GM06990 (cell line): ENCODE results near the gene UGGT2.
"Not testable (repeated sequence)": the region's sequence is repeated elsewhere in the genome, so short reads cannot be mapped to it uniquely, and the experiment has no call there.

Source experiments
- DNase-seq: peaks from one replicate; pipeline ENCODE4 v3.0.0-alpha.2; 2011; ENCODE audit not compliant: insufficient read length; ENCODE audit errors: extremely low read depth
- H3K27me3 ChIP-seq: replicated peaks from 2 replicates; pipeline ENCODE4 v1.6.0; 2011; ENCODE audit warnings: low read length; ENCODE audit not compliant: control insufficient read depth, insufficient read depth
- H3K36me3 ChIP-seq: 2 replicates; pipeline ENCODE4 v1.5.1; 2011; ENCODE audit warnings: low read length; ENCODE audit not compliant: control insufficient read depth, insufficient read depth
- H3K4me3 ChIP-seq: replicated peaks from 2 replicates; pipeline ENCODE4 v1.5.1; 2011; ENCODE audit warnings: low read depth, mild to moderate bottlenecking, control low read depth, low read length
- CTCF ChIP-seq: IDR thresholded peaks from 2 replicates; pipeline ENCODE4 v1.5.1; 2011; ENCODE audit warnings: low read length, control low read depth, mild to moderate bottlenecking, inconsistent platforms; ENCODE audit not compliant: insufficient read depth, poor library complexity, severe bottlenecking

Gene UGGT2

DNA sequence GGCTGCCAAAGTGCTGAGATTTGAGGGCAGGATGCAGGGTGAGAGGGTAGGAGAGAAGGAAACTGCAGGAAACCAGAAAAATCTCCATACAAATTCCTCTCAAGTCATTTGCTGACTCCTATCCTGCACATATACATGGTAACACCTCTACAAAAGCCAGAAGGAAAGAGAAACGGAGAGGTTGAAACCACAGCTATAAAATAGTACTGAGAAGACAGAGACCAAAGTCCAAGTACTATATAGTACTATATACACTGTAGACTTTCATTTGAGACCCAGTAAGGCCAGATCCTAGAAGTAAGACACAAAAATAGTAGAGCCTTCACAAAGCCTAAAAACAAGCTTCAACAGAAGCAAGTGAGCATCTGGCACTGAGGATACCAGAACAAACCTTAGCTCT is 103.1 kb downstream of the UGGT2 start:
- DNase-seq: no peak
- no peak for TF ChIP-seq CTCF
- Histone ChIP-seq H3K4me3 (no peak overlapping the region), H3K36me3 (no peaks in the 10 kb centered on the region; the same call in 1 of the 2 replicates), H3K27me3 (no peaks in the 10 kb centered on the region)

DNA sequence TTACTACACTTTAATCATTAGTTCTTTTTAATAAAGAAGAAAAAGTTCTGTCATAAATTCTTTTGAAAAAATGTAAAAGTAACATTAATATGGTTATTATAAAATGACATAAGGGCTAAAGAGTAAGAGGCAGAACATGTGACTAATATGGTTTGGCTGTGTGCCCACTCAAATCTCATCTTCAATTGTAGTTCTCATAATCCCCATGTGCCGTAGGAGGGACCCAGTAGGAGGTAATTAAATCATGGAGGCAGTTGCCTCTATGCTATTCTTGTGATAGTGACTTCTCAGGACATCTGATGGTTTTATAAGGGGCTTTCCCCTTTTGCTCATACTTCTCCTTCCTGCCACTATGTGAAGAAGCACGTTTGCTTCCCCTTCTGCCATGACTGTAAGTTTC is 104.5 kb downstream of the UGGT2 start:
- no peaks in the 10 kb centered on the region; the same call in 1 of the 2 replicates for H3K36me3 ChIP-seq
- no peaks in the 10 kb centered on the region for H3K27me3 ChIP-seq
- no peak for TF ChIP-seq CTCF
- H3K4me3 ChIP-seq: no peak overlapping the region
- no peak for DNase-seq

DNA sequence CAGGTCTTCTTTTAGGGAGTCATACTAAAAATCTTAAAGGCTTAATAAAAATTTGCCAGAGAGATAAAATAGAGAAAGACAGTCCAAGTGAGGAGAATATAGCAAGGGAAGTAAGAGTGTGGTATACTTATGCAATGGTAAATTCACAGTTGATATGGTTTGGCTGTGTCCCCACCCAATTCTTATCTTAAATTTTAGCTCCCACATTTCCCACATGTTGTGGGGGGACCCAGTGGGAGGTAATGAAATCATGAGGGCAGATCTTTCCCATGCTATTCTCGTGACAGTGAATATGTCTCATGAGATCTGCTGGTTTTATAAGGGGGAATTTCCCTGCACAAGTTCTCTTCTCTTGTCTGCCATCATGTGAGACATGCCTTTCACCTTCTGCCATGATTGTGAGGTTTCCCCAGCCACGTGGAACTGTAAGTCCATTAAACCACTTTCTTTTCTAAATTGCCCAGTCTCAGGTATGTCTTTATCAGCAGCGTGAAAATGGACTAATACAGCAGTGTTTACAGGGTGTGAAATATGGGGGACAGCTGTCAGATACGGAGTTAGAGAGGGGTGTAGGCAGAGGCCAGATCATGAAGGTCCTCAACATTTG is 115.4 kb downstream of the UGGT2 start:
- no peak for DNase-seq
- Histone ChIP-seq H3K36me3 (peaks cover 9% of the 10 kb centered on the region), H3K4me3 (no peak overlapping the region), H3K27me3 (no peaks in the 10 kb centered on the region)
- no peak for TF ChIP-seq CTCF

- no peak for DNase-seq
- H3K4me3 ChIP-seq: no peak overlapping the region
- H3K36me3 ChIP-seq: peaks cover 8% of the 10 kb centered on the region
- TF ChIP-seq CTCF: no peak
- H3K27me3 ChIP-seq: no peaks in the 10 kb centered on the region
Measured at GRCh38 chr13:95931300-95932025, 121.7 kb downstream of the UGGT2 start.

GRCh38 chr13:95929430-95929829 is 123.8 kb downstream of the UGGT2 start:
- Histone ChIP-seq H3K27me3 (no peaks in the 10 kb centered on the region), H3K36me3 (peaks cover under 1% of the 10 kb centered on the region), H3K4me3 (no peak overlapping the region)
- DNase-seq: no peak
- TF ChIP-seq CTCF: no peak

DNA sequence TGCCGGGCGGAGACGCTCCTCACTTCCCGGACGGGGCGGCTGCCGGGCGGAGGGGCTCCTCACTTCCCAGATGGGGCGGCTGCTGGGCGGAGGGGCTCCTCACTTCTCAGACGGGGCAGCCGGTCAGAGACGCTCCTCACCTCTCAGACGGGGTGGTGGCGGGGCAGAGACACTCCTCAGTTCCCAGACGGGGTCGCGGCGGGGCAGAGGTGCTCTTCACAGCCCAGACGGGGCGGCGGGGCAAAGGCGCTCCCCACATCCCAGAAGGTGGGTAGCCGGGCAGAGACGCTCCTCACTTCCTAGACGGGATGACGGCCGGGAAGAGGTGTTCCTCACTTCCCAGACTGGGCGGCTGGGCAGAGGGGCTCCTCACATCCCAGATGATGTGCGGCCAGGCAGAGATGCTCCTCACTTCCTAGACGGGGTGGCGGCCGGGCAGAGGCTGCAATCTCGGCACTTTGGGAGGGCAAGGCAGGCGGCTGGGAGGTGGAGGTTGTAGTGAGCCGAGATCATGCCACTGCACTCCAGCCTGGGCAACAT is 124.8 kb downstream of the UGGT2 start:
- H3K36me3 ChIP-seq, H3K27me3 ChIP-seq, DNase-seq, H3K4me3 ChIP-seq: not testable (repeated sequence)
